Adipocyte (in vitro differentiated cells): ENCODE data around the gene SLC39A12.
"Not testable (repeated sequence)": the region's sequence is repeated elsewhere in the genome, so short reads cannot be mapped to it uniquely, and the experiment has no call there.

Experiments
- DNase-seq: peaks from one replicate; pipeline ENCODE4 v3.0.0-alpha.2; 2015; ENCODE audit warnings: low read depth
- H3K27me3 ChIP-seq: replicated peaks from 2 replicates; pipeline ENCODE4 v1.7.0; 2013; ENCODE audit warnings: mild to moderate bottlenecking, low read length, moderate library complexity; ENCODE audit not compliant: control insufficient read depth, insufficient read depth
- H3K36me3 ChIP-seq: 2 replicates; pipeline ENCODE4 v1.7.0; 2013; ENCODE audit warnings: low read length, mild to moderate bottlenecking, moderate library complexity; ENCODE audit not compliant: control insufficient read depth, insufficient read depth, severe bottlenecking
- H3K4me1 ChIP-seq: 2 replicates; pipeline ENCODE4 v1.7.0; 2013; ENCODE audit warnings: mild to moderate bottlenecking, low read length, moderate library complexity; ENCODE audit not compliant: control insufficient read depth, insufficient read depth
- H3K4me3 ChIP-seq: 2 replicates; pipeline ENCODE4 v1.7.0; 2013; ENCODE audit warnings: mild to moderate bottlenecking, low read length, moderate library complexity
- H3K9ac ChIP-seq: 2 replicates; pipeline ENCODE4 v1.7.0; 2013; ENCODE audit warnings: mild to moderate bottlenecking, low read length, moderate library complexity
- H3K9me3 ChIP-seq: 2 replicates; pipeline ENCODE4 v1.7.0; 2013; ENCODE audit warnings: mild to moderate bottlenecking, low read length, moderate library complexity; ENCODE audit not compliant: control insufficient read depth

Gene SLC39A12

GRCh38 chr10:17921378-17921777 lies 30.3 kb upstream of the SLC39A12 start:
- H3K36me3 ChIP-seq: no peaks in the 10 kb centered on the region
- H3K27me3 ChIP-seq: no peaks in the 10 kb centered on the region
- H3K4me1 ChIP-seq: peaks cover 17% of the 10 kb centered on the region
- no peak overlapping the region for H3K4me3 ChIP-seq
- no peak overlapping the region for H3K9ac ChIP-seq
- H3K9me3 ChIP-seq: no peaks in the 10 kb centered on the region
- DNase-seq: no peak

DNA sequence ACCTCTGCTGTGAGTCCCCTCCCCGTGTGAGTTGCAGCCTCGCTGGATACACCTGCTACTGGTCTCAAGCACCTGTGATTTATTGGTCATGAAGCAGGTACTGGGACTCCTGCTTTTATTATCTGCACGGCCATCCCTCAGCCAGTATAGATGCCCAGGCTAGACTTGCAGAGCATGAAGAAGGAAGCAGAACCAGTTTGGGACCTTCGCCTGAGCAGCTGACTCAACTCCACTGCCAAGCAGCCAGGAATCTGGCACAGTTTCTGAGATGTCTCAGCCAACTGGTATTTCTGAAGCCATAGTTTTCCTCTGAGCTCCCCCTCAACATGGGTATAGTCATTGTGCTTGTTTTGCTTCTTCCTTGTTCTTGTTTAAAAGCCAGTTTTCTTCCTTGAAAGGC lies 28.0 kb upstream of the SLC39A12 start:
- Histone ChIP-seq H3K4me3 (no peak overlapping the region), H3K4me1 (peaks cover 17% of the 10 kb centered on the region), H3K9ac (peak overlapping the region; percentile 16), H3K36me3 (no peaks in the 10 kb centered on the region), H3K27me3 (no peaks in the 10 kb centered on the region), H3K9me3 (no peaks in the 10 kb centered on the region)
- DNase-seq: peak; percentile 81

- Histone ChIP-seq H3K9ac (no peak overlapping the region), H3K4me3 (no peak overlapping the region), H3K27me3 (peaks cover 4% of the 10 kb centered on the region), H3K4me1 (no peaks in the 10 kb centered on the region), H3K9me3 (peaks cover 11% of the 10 kb centered on the region), H3K36me3 (no peaks in the 10 kb centered on the region)
- DNase-seq: no peak
Measured at GRCh38 chr10:17943033-17943745, 8.5 kb upstream of the SLC39A12 start.

DNA sequence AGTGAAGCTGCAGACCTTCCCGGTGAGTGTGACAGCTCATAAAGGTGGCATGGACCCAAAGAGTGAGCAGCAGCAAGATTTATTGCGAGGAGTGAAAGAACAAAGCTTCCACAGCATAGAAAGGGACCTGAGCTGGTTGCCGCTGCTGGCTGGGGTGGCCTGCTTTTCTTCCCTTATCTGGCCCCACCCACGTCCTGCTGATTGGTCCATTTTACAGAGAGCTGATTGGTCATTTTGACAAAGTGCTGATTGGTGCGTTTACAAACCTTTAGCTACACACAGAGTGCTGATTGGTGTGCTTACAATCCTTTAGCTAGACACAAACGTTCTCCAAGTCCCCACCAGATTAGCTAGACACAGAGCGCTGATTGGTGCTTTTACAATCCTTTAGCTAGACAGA lies 1.4 kb upstream of the SLC39A12 start:
- H3K27me3 ChIP-seq: not testable (repeated sequence)

GRCh38 chr10:17950726-17951125 lies 992 bp upstream of the SLC39A12 start:
- no peaks in the 10 kb centered on the region for H3K27me3 ChIP-seq
- no peak overlapping the region for H3K9ac ChIP-seq
- no peaks in the 10 kb centered on the region for H3K36me3 ChIP-seq
- H3K9me3 ChIP-seq: no peaks in the 10 kb centered on the region
- H3K4me1 ChIP-seq: peaks cover 8% of the 10 kb centered on the region
- DNase-seq: no peak
- H3K4me3 ChIP-seq: no peak overlapping the region

More for the DNA sequence above, 1.4 kb upstream of the SLC39A12 start:
- not testable (repeated sequence) for DNase-seq, H3K9me3 ChIP-seq, H3K9ac ChIP-seq, H3K36me3 ChIP-seq, H3K4me1 ChIP-seq, H3K4me3 ChIP-seq

DNA sequence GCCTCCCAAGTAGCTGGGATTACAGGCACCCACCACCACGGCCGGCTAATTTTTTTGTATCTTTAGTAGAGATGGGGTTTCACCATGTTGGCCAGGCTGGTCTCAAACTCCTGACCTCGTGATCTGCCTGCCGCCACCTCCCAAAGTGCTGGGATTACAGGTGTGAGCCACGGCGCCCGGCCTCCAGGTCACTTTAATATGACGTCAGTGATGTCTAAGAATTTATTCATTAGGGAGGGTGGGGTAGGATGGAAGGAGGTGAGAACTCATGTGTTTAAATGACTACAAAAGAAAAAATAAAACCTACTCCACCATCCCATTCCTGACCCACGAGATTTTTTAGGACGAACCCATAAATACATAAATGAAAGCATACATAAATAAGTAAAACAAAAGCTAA lies 2.7 kb downstream of the SLC39A12 start:
- H3K9me3 ChIP-seq: not testable (repeated sequence)

GRCh38 chr10:17954861-17955260 lies 3.1 kb downstream of the SLC39A12 start:
- H3K4me3 ChIP-seq: no peak overlapping the region
- DNase-seq: no peak
- H3K36me3 ChIP-seq: no peaks in the 10 kb centered on the region

More for the DNA sequence above, 2.7 kb downstream of the SLC39A12 start:
- peaks cover 16% of the 10 kb centered on the region for H3K27me3 ChIP-seq
- not testable (repeated sequence) for H3K9ac ChIP-seq, H3K36me3 ChIP-seq, DNase-seq, H3K4me3 ChIP-seq, H3K4me1 ChIP-seq

DNA sequence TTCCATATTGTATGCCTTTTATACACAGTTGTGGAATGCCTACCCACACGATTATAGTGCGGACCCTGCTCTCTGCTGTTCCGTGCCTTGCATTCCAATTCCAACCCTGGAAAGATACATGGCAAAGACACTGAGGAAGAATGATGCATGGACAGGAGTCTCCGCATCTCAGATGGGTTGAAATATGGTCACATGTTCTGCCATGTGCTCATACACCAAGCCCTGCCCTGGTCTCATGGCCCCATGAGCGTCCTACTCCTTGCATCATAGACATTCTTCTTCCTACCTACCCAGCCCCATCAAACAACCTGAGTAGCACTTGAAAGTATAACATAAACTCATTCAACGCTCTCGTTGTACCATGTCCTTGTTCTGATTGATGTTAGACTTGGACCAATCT lies 6.3 kb downstream of the SLC39A12 start:
- Histone ChIP-seq H3K4me3 (no peak overlapping the region), H3K27me3 (peaks cover 19% of the 10 kb centered on the region), H3K9me3 (peaks cover 11% of the 10 kb centered on the region), H3K9ac (no peak overlapping the region), H3K4me1 (peaks cover 9% of the 10 kb centered on the region), H3K36me3 (no peaks in the 10 kb centered on the region)
- no peak for DNase-seq

More at GRCh38 chr10:17954861-17955260, 3.1 kb downstream of the SLC39A12 start:
- peaks cover 6% of the 10 kb centered on the region for H3K9me3 ChIP-seq
- H3K9ac ChIP-seq: no peak overlapping the region
- H3K4me1 ChIP-seq: peaks cover 8% of the 10 kb centered on the region
- peaks cover 19% of the 10 kb centered on the region for H3K27me3 ChIP-seq

- Histone ChIP-seq H3K9ac (no peak overlapping the region), H3K9me3 (peaks cover 11% of the 10 kb centered on the region), H3K36me3 (no peaks in the 10 kb centered on the region), H3K4me1 (peaks cover 8% of the 10 kb centered on the region), H3K4me3 (no peak overlapping the region), H3K27me3 (peaks cover 19% of the 10 kb centered on the region)
- no peak for DNase-seq
Measured at GRCh38 chr10:17959870-17960269, 8.2 kb downstream of the SLC39A12 start.

DNA sequence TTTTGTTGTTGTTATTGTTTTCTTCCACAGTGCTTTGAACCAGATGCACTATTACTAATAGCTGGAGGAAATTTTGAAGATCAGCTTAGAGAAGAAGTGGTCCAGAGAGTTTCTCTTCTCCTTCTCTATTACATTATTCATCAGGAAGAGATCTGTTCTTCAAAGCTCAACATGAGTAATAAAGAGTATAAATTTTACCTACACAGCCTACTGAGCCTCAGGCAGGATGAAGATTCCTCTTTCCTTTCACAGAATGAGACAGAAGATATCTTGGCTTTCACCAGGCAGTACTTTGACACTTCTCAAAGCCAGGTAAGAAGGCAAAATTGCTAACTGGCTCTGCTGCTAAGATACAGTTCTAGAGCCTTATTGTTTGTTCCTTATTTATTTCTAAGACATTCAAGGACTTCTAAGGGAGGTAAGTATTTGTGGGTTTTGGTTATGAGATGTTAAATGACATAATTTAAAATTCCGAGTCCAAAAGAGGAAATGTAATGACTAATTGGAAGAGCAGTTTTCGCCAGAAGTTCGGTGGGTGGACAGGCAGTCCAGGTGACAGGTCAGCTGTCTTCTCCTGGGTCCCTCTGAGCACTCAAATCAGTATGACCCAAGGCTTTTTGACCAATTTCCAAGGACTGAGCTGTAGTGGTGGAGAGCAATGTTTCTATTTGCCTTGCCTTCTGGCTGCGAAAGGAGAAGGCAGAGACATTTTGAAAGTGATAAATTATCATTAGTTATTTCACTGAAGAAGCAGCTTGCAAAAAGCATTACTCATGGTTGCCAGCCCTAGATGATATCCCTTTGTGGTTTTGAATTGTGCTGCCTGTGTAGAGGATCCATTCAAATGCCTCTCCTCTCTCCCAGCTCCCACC lies 10.1 kb downstream of the SLC39A12 start:
- Histone ChIP-seq H3K4me1 (peaks cover 9% of the 10 kb centered on the region), H3K9me3 (peaks cover 11% of the 10 kb centered on the region), H3K9ac (no peak overlapping the region), H3K36me3 (no peaks in the 10 kb centered on the region), H3K27me3 (peaks cover 11% of the 10 kb centered on the region), H3K4me3 (no peak overlapping the region)
- DNase-seq: no peak

- DNase-seq: no peak
- Histone ChIP-seq H3K36me3 (no peaks in the 10 kb centered on the region), H3K9me3 (peaks cover 11% of the 10 kb centered on the region), H3K4me3 (no peak overlapping the region), H3K4me1 (peaks cover 9% of the 10 kb centered on the region), H3K9ac (no peak overlapping the region), H3K27me3 (peaks cover 7% of the 10 kb centered on the region)
Measured at GRCh38 chr10:17963431-17963830, 11.7 kb downstream of the SLC39A12 start.
